HEK293 (cell line): ENCODE results near the gene HTT.

Experiments
- CTCF ChIA-PET: fragments of 350-600 bp; formaldehyde crosslinking; extraction: SDS; loops from one replicate; lab custom pipeline; 2021; ENCODE audit warnings: antibody characterized with exemption; lab: Yijun Ruan, JAX
- POLR2A ChIA-PET: fragments of 300-600 bp; formaldehyde crosslinking; extraction: SDS; loops from one replicate; lab custom pipeline; 2020; ENCODE audit warnings: antibody characterized with exemption, inconsistent platforms; lab: Yijun Ruan, JAX
- H3K27ac ChIP-seq: fragments of 200-500 bp; sonication (Bioruptor generic); 2 replicates; pipeline ENCODE4 v1.5.1; 2014; ENCODE audit warnings: low read depth, low read length, control low read depth, inconsistent platforms; ENCODE audit errors: extremely low read depth
- H3K36me3 ChIP-seq, 2 experiments: fragments of 200-500 bp in 1 of 2; sonication (Bioruptor generic) in 1 of 2; 1 replicate in 1 of 2; 2 replicates in 1 of 2; pipeline ENCODE4 v1.5.1; 2014 to 2017; ENCODE audit warnings: inconsistent platforms in 2 of 2, low read length in 2 of 2; ENCODE audit not compliant: control insufficient read depth in 2 of 2, insufficient read depth in 1 of 2
- H3K4me1 ChIP-seq: fragments of 200-500 bp; sonication (Bioruptor generic); 2 replicates; pipeline ENCODE4 v1.5.1; 2014; ENCODE audit warnings: mild to moderate bottlenecking, low read length, inconsistent platforms; ENCODE audit not compliant: control insufficient read depth, insufficient read depth
- H3K4me3 ChIP-seq: 2 replicates; pipeline ENCODE4 v1.5.1; 2011; ENCODE audit warnings: low read depth, mild to moderate bottlenecking, control low read depth, low read length, moderate library complexity
- H3K9me3 ChIP-seq: fragments of 200-500 bp; sonication (Bioruptor generic); 2 replicates; pipeline ENCODE4 v1.5.1; 2014; ENCODE audit warnings: low read depth, low read length, inconsistent platforms; ENCODE audit not compliant: control insufficient read depth, insufficient read depth
- KLF1 ChIP-seq: fragments of 450-650 bp; formaldehyde crosslinking; IDR thresholded peaks from 2 replicates; pipeline ENCODE4 v1.5.1; 2016; ENCODE audit warnings: missing biosample characterization, missing genetic modification characterization
- REST ChIP-seq: fragments of 450-650 bp; formaldehyde crosslinking; IDR thresholded peaks from 2 replicates; pipeline ENCODE4 v1.5.1; 2016; ENCODE audit warnings: missing biosample characterization, missing genetic modification characterization
- ZFHX2 ChIP-seq: fragments of 450-650 bp; formaldehyde crosslinking; conservative IDR thresholded peaks from 2 replicates; pipeline ENCODE4 v1.5.1; 2016; ENCODE audit warnings: missing biosample characterization, missing genetic modification characterization
- ZNF2 ChIP-seq: fragments of 450-650 bp; formaldehyde crosslinking; IDR thresholded peaks from 2 replicates; pipeline ENCODE4 v1.5.1; 2016; ENCODE audit warnings: missing biosample characterization, missing genetic modification characterization
- ZNF24 ChIP-seq: fragments of 450-650 bp; formaldehyde crosslinking; IDR thresholded peaks from 2 replicates; pipeline ENCODE4 v1.5.1; 2016; ENCODE audit warnings: missing biosample characterization, missing genetic modification characterization
- ZNF324 ChIP-seq: fragments of 450-650 bp; formaldehyde crosslinking; IDR thresholded peaks from 2 replicates; pipeline ENCODE4 v1.5.1; 2016; ENCODE audit warnings: missing biosample characterization, missing genetic modification characterization
- ZNF549 ChIP-seq: fragments of 450-650 bp; IDR thresholded peaks from 2 replicates; pipeline ENCODE4 v1.5.1; 2018; ENCODE audit warnings: missing biosample characterization, missing genetic modification characterization, mild to moderate bottlenecking, inconsistent platforms, moderate library complexity
- ZNF629 ChIP-seq: fragments of 450-650 bp; formaldehyde crosslinking; IDR thresholded peaks from 2 replicates; pipeline ENCODE4 v1.5.1; 2017; ENCODE audit warnings: missing biosample characterization, missing genetic modification characterization
- ZSCAN23 ChIP-seq: fragments of 450-650 bp; formaldehyde crosslinking; IDR thresholded peaks from 2 replicates; pipeline ENCODE4 v1.5.1; 2016; ENCODE audit warnings: missing biosample characterization, missing genetic modification characterization
- TF ChIP-seq, protein P1 (sequence below): fragments of 450-650 bp; IDR thresholded peaks from 2 replicates; pipeline ENCODE4 v1.5.1; 2018; ENCODE audit warnings: missing biosample characterization, mild to moderate bottlenecking, missing genetic modification characterization
- TF ChIP-seq, protein P2 (sequence below): fragments of 450-650 bp; formaldehyde crosslinking; IDR thresholded peaks from 2 replicates; pipeline ENCODE4 v1.5.1; 2016; ENCODE audit warnings: missing biosample characterization, missing genetic modification characterization, borderline replicate concordance

HTT gene

GRCh38 chr4:3280466-3280865 lies 206.0 kb downstream of the HTT start:
- ChIA-PET POLR2A (no interaction called here), CTCF (no interaction called here)
- Histone ChIP-seq H3K27ac (no peak overlapping the region), H3K4me3 (no peak overlapping the region), H3K9me3 (no peaks in the 10 kb centered on the region), H3K36me3 (no peaks in the 10 kb centered on the region), H3K4me1 (no peaks in the 10 kb centered on the region)
- TF ChIP-seq ZNF324 (no peak), KLF1 (no peak), ZNF2 (tag by site-specific recombination) (no peak), ZNF24 (tag by site-specific recombination) (no peak)

DNA sequence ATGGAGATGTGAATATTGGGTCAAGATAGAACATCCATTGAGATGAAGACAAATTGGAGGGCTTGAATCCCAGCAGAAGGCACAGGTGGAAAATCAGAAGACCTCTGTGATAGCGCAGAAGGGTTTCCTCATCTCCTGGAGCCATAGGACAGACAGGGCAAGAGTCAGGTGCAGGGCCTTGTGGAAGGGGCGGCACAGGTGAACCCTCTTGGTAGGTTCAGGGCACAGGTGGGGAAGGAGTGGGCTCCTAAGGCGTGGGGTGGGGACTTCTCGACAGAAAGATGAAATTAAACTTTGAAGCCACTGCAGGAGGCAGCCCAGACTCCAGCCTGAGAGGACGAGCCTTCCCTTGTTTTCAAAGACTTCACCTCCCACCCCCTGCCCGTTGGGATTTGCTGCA lies 209.0 kb downstream of the HTT start:
- H3K9me3 ChIP-seq = no peaks in the 10 kb centered on the region
- TF ChIP-seq ZNF2 (tag by site-specific recombination) (no peak), ZSCAN23 (tag by site-specific recombination) (no peak), ZNF549 (tag by site-specific recombination) (no peak), ZFHX2 (no peak)
- TF ChIP-seq, protein P1, sequence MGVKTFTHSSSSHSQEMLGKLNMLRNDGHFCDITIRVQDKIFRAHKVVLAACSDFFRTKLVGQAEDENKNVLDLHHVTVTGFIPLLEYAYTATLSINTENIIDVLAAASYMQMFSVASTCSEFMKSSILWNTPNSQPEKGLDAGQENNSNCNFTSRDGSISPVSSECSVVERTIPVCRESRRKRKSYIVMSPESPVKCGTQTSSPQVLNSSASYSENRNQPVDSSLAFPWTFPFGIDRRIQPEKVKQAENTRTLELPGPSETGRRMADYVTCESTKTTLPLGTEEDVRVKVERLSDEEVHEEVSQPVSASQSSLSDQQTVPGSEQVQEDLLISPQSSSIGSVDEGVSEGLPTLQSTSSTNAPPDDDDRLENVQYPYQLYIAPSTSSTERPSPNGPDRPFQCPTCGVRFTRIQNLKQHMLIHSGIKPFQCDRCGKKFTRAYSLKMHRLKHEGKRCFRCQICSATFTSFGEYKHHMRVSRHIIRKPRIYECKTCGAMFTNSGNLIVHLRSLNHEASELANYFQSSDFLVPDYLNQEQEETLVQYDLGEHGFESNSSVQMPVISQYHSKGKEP (tag by site-specific recombination) = no peak
- TF ChIP-seq, protein P2, sequence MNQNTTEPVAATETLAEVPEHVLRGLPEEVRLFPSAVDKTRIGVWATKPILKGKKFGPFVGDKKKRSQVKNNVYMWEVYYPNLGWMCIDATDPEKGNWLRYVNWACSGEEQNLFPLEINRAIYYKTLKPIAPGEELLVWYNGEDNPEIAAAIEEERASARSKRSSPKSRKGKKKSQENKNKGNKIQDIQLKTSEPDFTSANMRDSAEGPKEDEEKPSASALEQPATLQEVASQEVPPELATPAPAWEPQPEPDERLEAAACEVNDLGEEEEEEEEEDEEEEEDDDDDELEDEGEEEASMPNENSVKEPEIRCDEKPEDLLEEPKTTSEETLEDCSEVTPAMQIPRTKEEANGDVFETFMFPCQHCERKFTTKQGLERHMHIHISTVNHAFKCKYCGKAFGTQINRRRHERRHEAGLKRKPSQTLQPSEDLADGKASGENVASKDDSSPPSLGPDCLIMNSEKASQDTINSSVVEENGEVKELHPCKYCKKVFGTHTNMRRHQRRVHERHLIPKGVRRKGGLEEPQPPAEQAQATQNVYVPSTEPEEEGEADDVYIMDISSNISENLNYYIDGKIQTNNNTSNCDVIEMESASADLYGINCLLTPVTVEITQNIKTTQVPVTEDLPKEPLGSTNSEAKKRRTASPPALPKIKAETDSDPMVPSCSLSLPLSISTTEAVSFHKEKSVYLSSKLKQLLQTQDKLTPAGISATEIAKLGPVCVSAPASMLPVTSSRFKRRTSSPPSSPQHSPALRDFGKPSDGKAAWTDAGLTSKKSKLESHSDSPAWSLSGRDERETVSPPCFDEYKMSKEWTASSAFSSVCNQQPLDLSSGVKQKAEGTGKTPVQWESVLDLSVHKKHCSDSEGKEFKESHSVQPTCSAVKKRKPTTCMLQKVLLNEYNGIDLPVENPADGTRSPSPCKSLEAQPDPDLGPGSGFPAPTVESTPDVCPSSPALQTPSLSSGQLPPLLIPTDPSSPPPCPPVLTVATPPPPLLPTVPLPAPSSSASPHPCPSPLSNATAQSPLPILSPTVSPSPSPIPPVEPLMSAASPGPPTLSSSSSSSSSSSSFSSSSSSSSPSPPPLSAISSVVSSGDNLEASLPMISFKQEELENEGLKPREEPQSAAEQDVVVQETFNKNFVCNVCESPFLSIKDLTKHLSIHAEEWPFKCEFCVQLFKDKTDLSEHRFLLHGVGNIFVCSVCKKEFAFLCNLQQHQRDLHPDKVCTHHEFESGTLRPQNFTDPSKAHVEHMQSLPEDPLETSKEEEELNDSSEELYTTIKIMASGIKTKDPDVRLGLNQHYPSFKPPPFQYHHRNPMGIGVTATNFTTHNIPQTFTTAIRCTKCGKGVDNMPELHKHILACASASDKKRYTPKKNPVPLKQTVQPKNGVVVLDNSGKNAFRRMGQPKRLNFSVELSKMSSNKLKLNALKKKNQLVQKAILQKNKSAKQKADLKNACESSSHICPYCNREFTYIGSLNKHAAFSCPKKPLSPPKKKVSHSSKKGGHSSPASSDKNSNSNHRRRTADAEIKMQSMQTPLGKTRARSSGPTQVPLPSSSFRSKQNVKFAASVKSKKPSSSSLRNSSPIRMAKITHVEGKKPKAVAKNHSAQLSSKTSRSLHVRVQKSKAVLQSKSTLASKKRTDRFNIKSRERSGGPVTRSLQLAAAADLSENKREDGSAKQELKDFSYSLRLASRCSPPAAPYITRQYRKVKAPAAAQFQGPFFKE (tag by site-specific recombination) = no peak
- POLR2A ChIA-PET = no interaction called here
- H3K4me3 ChIP-seq = no peak overlapping the region
- no peak overlapping the region for H3K27ac ChIP-seq
- H3K4me1 ChIP-seq = no peaks in the 10 kb centered on the region
- no peaks in the 10 kb centered on the region for H3K36me3 ChIP-seq
- CTCF ChIA-PET = no interaction called here

DNA sequence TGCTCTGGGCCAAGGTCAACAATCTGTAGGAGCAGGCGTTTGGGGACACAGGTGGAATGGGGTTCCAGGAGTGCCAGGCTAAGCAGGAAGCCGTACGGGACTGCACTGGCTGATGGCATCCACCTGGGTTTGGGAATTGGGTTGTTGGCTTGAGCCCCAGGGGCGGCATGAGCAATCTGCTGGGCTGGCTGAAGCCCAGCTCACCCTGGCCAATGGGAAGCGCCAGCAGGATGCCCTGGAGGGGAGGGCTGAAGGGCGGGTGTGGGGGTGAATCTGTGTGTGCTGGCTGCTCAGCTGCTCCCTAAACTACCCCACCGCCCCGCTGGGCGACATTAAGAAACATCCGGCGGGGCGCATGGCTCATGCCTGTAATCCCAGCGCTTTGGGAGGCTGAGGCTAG lies 209.4 kb downstream of the HTT start:
- Histone ChIP-seq H3K4me1 (no peaks in the 10 kb centered on the region), H3K36me3 (no peaks in the 10 kb centered on the region), H3K4me3 (no peak overlapping the region)
- ChIA-PET POLR2A (no interaction called here), CTCF (no interaction called here)
- TF ChIP-seq REST (no peak), ZNF629 (no peak)
- TF ChIP-seq, all 188 proteins: peak for 0
- H3K9me3 ChIP-seq = no peaks in the 10 kb centered on the region
- H3K27ac ChIP-seq = no peak overlapping the region
